Esophagus (tissue), 2 donors: Measurements from ENCODE around the gene ADORA2B. TPM values are rescaled to one million over a fixed set of nuclear protein-coding genes. Genes with fewer than 3 reads are reported as not detected.
A peak's percentile ranks its signal among the peaks of the same experiment; 100 is the strongest.
"Not testable (repeated sequence)": the region's sequence is repeated elsewhere in the genome, so short reads cannot be mapped to it uniquely, and the experiment has no call there.

Experiments
- H3K27ac ChIP-seq, 2 donors: one replicate each; pipeline ENCODE4 v1.5.1; 2013; ENCODE audit warnings: low read depth in 2 of 2, mild to moderate bottlenecking in 2 of 2, inconsistent platforms in 1 of 2, low read length in 1 of 2, moderate library complexity in 1 of 2
- H3K27me3 ChIP-seq, 2 donors: one replicate each; pipeline ENCODE4 v1.6.1; 2013; ENCODE audit warnings: low read length in 2 of 2, control low read depth in 1 of 2, mild to moderate bottlenecking in 1 of 2; ENCODE audit not compliant: insufficient read depth in 2 of 2, control insufficient read depth in 1 of 2
- H3K36me3 ChIP-seq, 2 donors: one replicate each; pipeline ENCODE4 v1.6.1; 2013; ENCODE audit warnings: low read length in 1 of 2; ENCODE audit not compliant: control insufficient read depth in 2 of 2, insufficient read depth in 2 of 2
- H3K4me1 ChIP-seq, 2 donors: one replicate each; pipeline ENCODE4 v1.6.1; 2013; ENCODE audit warnings: low read length in 1 of 2; ENCODE audit not compliant: control insufficient read depth in 2 of 2, insufficient read depth in 2 of 2
- H3K4me3 ChIP-seq, 2 donors: one replicate each; pipeline ENCODE4 v1.5.1; 2013; ENCODE audit warnings: low read length in 2 of 2, mild to moderate bottlenecking in 2 of 2, low read depth in 1 of 2, moderate library complexity in 1 of 2
- H3K9me3 ChIP-seq, 2 donors: one replicate each; pipeline ENCODE4 v1.6.1; 2013; ENCODE audit warnings: mild to moderate bottlenecking in 2 of 2, low read depth in 1 of 2, low read length in 1 of 2, moderate library complexity in 1 of 2; ENCODE audit not compliant: control insufficient read depth in 2 of 2, insufficient read depth in 1 of 2
- WGBS, 2 donors: extraction: QIAGEN DNeasy Blood & Tissue Kit; methylation state at CpG; one replicate each; pipeline ENCODE4 v1.1.7; 2013; 5-methylcytosine and 5-hydroxymethylcytosine counted together
- polyA plus RNA-seq, 2 donors: library from polyadenylated mRNA; stranded (reverse); fragments of 200-250 nt; gene quantifications; one replicate each; pipeline ENCODE4 v1.2.3, GENCODE V29; 2013
- donor health status: healthy with polysubstance abuse.
- donor health status: Bipolar disorder and iron deficiency.

Gene ADORA2B
- polyA plus RNA-seq, 2 donors = 4.4 to 11.6 TPM

GRCh38 chr17:15935891-15936290 is 9.0 kb upstream of the ADORA2B start:
- H3K4me3 ChIP-seq = no peak overlapping the region
- WGBS, 2 donors = 92 to 95% methylated on average over 7 of the region's 7 CpGs
- no peak overlapping the region for H3K27ac ChIP-seq
- no peaks in the 10 kb centered on the region for H3K36me3 ChIP-seq
- no peaks in the 10 kb centered on the region for H3K4me1 ChIP-seq
- H3K9me3 ChIP-seq = no peaks in the 10 kb centered on the region
- no peaks in the 10 kb centered on the region for H3K27me3 ChIP-seq

GRCh38 chr17:15936481-15936880 is 8.4 kb upstream of the ADORA2B start:
- not testable (repeated sequence) for H3K4me3 ChIP-seq, H3K36me3 ChIP-seq, H3K4me1 ChIP-seq, H3K27me3 ChIP-seq, H3K27ac ChIP-seq, H3K9me3 ChIP-seq
- WGBS, 2 donors = 96 to 98% methylated on average over 4 of the region's 4 CpGs

- H3K4me3 ChIP-seq = no peak overlapping the region
- H3K27ac ChIP-seq = no peak overlapping the region
- H3K27me3 ChIP-seq = no peaks in the 10 kb centered on the region
- H3K36me3 ChIP-seq = no peaks in the 10 kb centered on the region
- 67 to 70% methylated on average over 7 of the region's 7 CpGs for WGBS, 2 donors
- H3K4me1 ChIP-seq = peaks cover 0 to 4% of the 10 kb centered on the region in 2 donors
- H3K9me3 ChIP-seq = no peaks in the 10 kb centered on the region
These were observed 3.1 kb upstream of the ADORA2B start for GRCh38 chr17:15941781-15942180.

GRCh38 chr17:15942207-15942833 is 2.6 kb upstream of the ADORA2B start:
- 84 to 90% methylated on average over 7 of the region's 7 CpGs for WGBS, 2 donors
- H3K36me3 ChIP-seq = no peaks in the 10 kb centered on the region
- H3K4me3 ChIP-seq = no peak overlapping the region
- H3K4me1 ChIP-seq = peaks cover 0 to 5% of the 10 kb centered on the region in 2 donors
- H3K27me3 ChIP-seq = no peaks in the 10 kb centered on the region
- no peaks in the 10 kb centered on the region for H3K9me3 ChIP-seq
- H3K27ac ChIP-seq = no peak overlapping the region

- no peaks in the 10 kb centered on the region for H3K9me3 ChIP-seq
- WGBS, 2 donors = 20% methylated on average over 40 of the region's 40 CpGs
- H3K27me3 ChIP-seq = no peaks in the 10 kb centered on the region
- no peaks in the 10 kb centered on the region for H3K36me3 ChIP-seq
- H3K27ac ChIP-seq = no peak overlapping the region
- H3K4me3 ChIP-seq = peak overlapping the region; percentile 46 to 64
- H3K4me1 ChIP-seq = peaks cover 0 to 16% of the 10 kb centered on the region in 2 donors
These were observed 765 bp upstream of the ADORA2B start for GRCh38 chr17:15943971-15944758.

- Histone ChIP-seq H3K4me3 (peak overlapping the region; percentile 46 to 64), H3K27ac (peak overlapping the region; percentile 89 to 93), H3K27me3 (no peaks in the 10 kb centered on the region), H3K4me1 (peaks cover 0 to 22% of the 10 kb centered on the region in 2 donors), H3K9me3 (no peaks in the 10 kb centered on the region), H3K36me3 (peaks cover 0 to under 1% of the 10 kb centered on the region in 2 donors)
- 3 to 4% methylated on average over 63 to 64 of the region's 64 CpGs for WGBS, 2 donors
These were observed 729 bp downstream of the ADORA2B start for GRCh38 chr17:15945527-15946191.

GRCh38 chr17:15946611-15947120 is 1.7 kb downstream of the ADORA2B start:
- peak overlapping the region; percentile 89 to 93 for H3K27ac ChIP-seq
- H3K36me3 ChIP-seq = peaks cover 0 to 4% of the 10 kb centered on the region in 2 donors
- H3K4me1 ChIP-seq = peaks cover 0 to 29% of the 10 kb centered on the region in 2 donors
- 42 to 51% methylated on average over 9 of the region's 9 CpGs for WGBS, 2 donors
- peak overlapping the region; percentile 20 to 46 for H3K4me3 ChIP-seq
- H3K9me3 ChIP-seq = no peaks in the 10 kb centered on the region
- no peaks in the 10 kb centered on the region for H3K27me3 ChIP-seq

GRCh38 chr17:15947271-15947670 is 2.3 kb downstream of the ADORA2B start:
- Histone ChIP-seq H3K4me1 (peaks cover 0 to 30% of the 10 kb centered on the region in 2 donors), H3K4me3 (peak overlapping the region in 1 of 2 donors; percentile 2), H3K27ac (peak overlapping the region; percentile 89 to 93), H3K9me3 (no peaks in the 10 kb centered on the region), H3K36me3 (peaks cover 0 to 4% of the 10 kb centered on the region in 2 donors), H3K27me3 (no peaks in the 10 kb centered on the region)
- WGBS, 2 donors = 44 to 45% methylated on average over 3 of the region's 3 CpGs

- Histone ChIP-seq H3K27me3 (no peaks in the 10 kb centered on the region), H3K27ac (peak overlapping the region; percentile 89 to 93), H3K4me3 (no peak overlapping the region), H3K9me3 (no peaks in the 10 kb centered on the region), H3K4me1 (peaks cover 0 to 30% of the 10 kb centered on the region in 2 donors), H3K36me3 (peaks cover 0 to 4% of the 10 kb centered on the region in 2 donors)
- WGBS, 2 donors = 53 to 73% methylated on average over 11 to 15 of the region's 16 CpGs
These were observed 3.2 kb downstream of the ADORA2B start for GRCh38 chr17:15947976-15948752.
